Gastrocnemius medialis (tissue), 4 donors: ENCODE results near the gene UMAD1. TPM values are rescaled to one million over a fixed set of nuclear protein-coding genes. Genes with fewer than 3 reads are reported as not detected.
A peak's percentile ranks its signal among the peaks of the same experiment; 100 is the strongest.

Source experiments
- ATAC-seq, 2 donors: fragments of 150-250 bp; one replicate each; pipeline ENCODE4 v1.9.1; 2016
- DNase-seq, 2 donors: peaks; one replicate each; pipeline ENCODE4 v3.0.0-alpha.2; 2019
- H3K27ac ChIP-seq, 4 donors: fragments of 200-600 bp; sonication (generic); 1 replicate in 1 of 4; 2 replicates in 3 of 4; pipeline ENCODE4 v1.5.1; 2016 to 2018; ENCODE audit warnings: mild to moderate bottlenecking in 2 of 4, moderate library complexity in 1 of 4
- H3K27me3 ChIP-seq, 3 donors: fragments of 200-600 bp; sonication (generic) in 2 of 3; 1 replicate in 1 of 3; 2 replicates in 2 of 3; pipeline versions ENCODE4 v1.5.1 to v1.6.0; 2016 to 2019; ENCODE audit warnings: mild to moderate bottlenecking in 1 of 3, moderate library complexity in 1 of 3
- H3K36me3 ChIP-seq, 2 donors: fragments of 200-600 bp; sonication (generic) in 1 of 2; one replicate each; pipeline ENCODE4 v1.5.1; 2017 to 2018
- H3K4me1 ChIP-seq, 2 donors: fragments of 200-600 bp; sonication (generic) in 1 of 2; one replicate each; pipeline ENCODE4 v1.5.1; 2016 to 2017; ENCODE audit warnings: mild to moderate bottlenecking in 2 of 2
- H3K4me3 ChIP-seq, 4 donors: fragments of 200-600 bp; sonication (generic) in 3 of 4; 1 replicate in 1 of 4; 2 replicates in 3 of 4; pipeline ENCODE4 v1.5.1; 2016 to 2019; ENCODE audit warnings: mild to moderate bottlenecking in 2 of 4
- H3K9me3 ChIP-seq, 3 donors: fragments of 200-600 bp; sonication (generic) in 2 of 3; 1 replicate in 1 of 3; 2 replicates in 2 of 3; pipeline ENCODE4 v1.5.1; 2016 to 2019
- CTCF ChIP-seq, 5 experiments: fragments of 450-650 bp in 3 of 5; fragments of 200-600 bp in 2 of 5; sonication (generic) in 2 of 5; IDR thresholded peaks in 4 of 5; conservative IDR thresholded peaks in 1 of 5; 1 replicate in 4 of 5; 2 replicates in 1 of 5; pipeline ENCODE4 v1.5.1; 2016 to 2019; ENCODE audit warnings: antibody characterized with exemption in 5 of 5, mild to moderate bottlenecking in 3 of 5, moderate library complexity in 3 of 5
- POLR2A ChIP-seq, 2 donors: fragments of 450-650 bp; IDR thresholded peaks; one replicate each; pipeline ENCODE4 v1.6.1; 2017; ENCODE audit warnings: antibody characterized with exemption in 2 of 2, mild to moderate bottlenecking in 2 of 2, moderate library complexity in 2 of 2
- in situ Hi-C, 4 donors: fragments of 200-750 bp; cut with MboI; loops; one replicate each; pipeline versions ENCODE4 v1.15.0 to v1.8.0; 2017; ENCODE audit warnings: low sequenced_read_pairs in 4 of 4
- intact Hi-C: fragments of 100-400 bp; cut with DNase I; formaldehyde crosslinking; loops from one replicate; pipeline ENCODE4 v1.15.1; 2023; ENCODE audit warnings: low total_unique reads
- total RNA-seq, 4 donors: library from RNA; depleted of rRNA; stranded (reverse); fragments of >200 nt; gene quantifications; one replicate each; pipeline versions ENCODE4 v1.1.0 to v1.2.3, GENCODE V29; 2016

UMAD1 gene
- total RNA-seq, 4 donors from 2014 or later, result 10.2 to 16.0 (median 11.1) TPM

- Histone ChIP-seq H3K9me3 (no peaks in the 10 kb centered on the region), H3K36me3 (no peaks in the 10 kb centered on the region), H3K27ac (peak overlapping the region in 1 of 4 donors; percentile 70), H3K4me1 (peaks cover 20 to 49% of the 10 kb centered on the region in 2 donors), H3K4me3 (no peak overlapping the region), H3K27me3 (no peaks in the 10 kb centered on the region)
- in situ Hi-C loops, result loop anchor here in 1 of 4 donors (25.0 kb wide), 1 partner anchor 268 kb away; the partner anchor contains the start of gene GLCCI1
- ATAC-seq, result no peak
- no peak for TF ChIP-seq POLR2A (IDR thresholded peaks at IDR 0.05)
- no peak for TF ChIP-seq CTCF (IDR thresholded peaks at IDR 0.05 in 4 of 5, conservative IDR thresholded peaks at IDR 0.05 in 1 of 5)
- no peak for DNase-seq
- intact Hi-C loops, result no loop called here
Measured at GRCh38 chr7:7693881-7694280, 53.3 kb downstream of the UMAD1 start.

GRCh38 chr7:7694542-7694941 is 54.0 kb downstream of the UMAD1 start:
- DNase-seq (no peak), ATAC-seq (no peak)
- intact Hi-C loops, result no loop called here
- H3K4me3 ChIP-seq, result no peak overlapping the region
- no peaks in the 10 kb centered on the region for H3K9me3 ChIP-seq
- peak overlapping the region in 3 of 4 donors; percentile 12 to 70 (median 54) for H3K27ac ChIP-seq
- no peaks in the 10 kb centered on the region for H3K36me3 ChIP-seq
- in situ Hi-C loops, result loop anchor here in 1 of 4 donors (25.0 kb wide), 1 partner anchor 268 kb away; the partner anchor contains the start of gene GLCCI1
- no peaks in the 10 kb centered on the region for H3K27me3 ChIP-seq
- TF ChIP-seq CTCF (IDR thresholded peaks at IDR 0.05 in 4 of 5, conservative IDR thresholded peaks at IDR 0.05 in 1 of 5) (no peak), POLR2A (IDR thresholded peaks at IDR 0.05) (no peak)
- peaks cover 23 to 46% of the 10 kb centered on the region in 2 donors for H3K4me1 ChIP-seq

GRCh38 chr7:7695111-7695817 is 54.7 kb downstream of the UMAD1 start:
- Histone ChIP-seq H3K9me3 (no peaks in the 10 kb centered on the region), H3K36me3 (no peaks in the 10 kb centered on the region), H3K4me1 (peaks cover 23 to 51% of the 10 kb centered on the region in 2 donors), H3K27me3 (no peaks in the 10 kb centered on the region), H3K4me3 (no peak overlapping the region), H3K27ac (peak overlapping the region; percentile 12 to 70 (median 48))
- DNase-seq (no peak), ATAC-seq (peak in 1 of 2 donors; percentile 26)
- TF ChIP-seq CTCF (IDR thresholded peaks at IDR 0.05 in 4 of 5, conservative IDR thresholded peaks at IDR 0.05 in 1 of 5) (no peak), POLR2A (IDR thresholded peaks at IDR 0.05) (no peak)
- intact Hi-C loops (no loop called here), in situ Hi-C loops (loop anchor here in 1 of 4 donors (25.0 kb wide), 1 partner anchor 267 kb away; the partner anchor contains the start of gene GLCCI1)

- DNase-seq, result no peak
- H3K27me3 ChIP-seq, result no peaks in the 10 kb centered on the region
- H3K36me3 ChIP-seq, result no peaks in the 10 kb centered on the region
- H3K9me3 ChIP-seq, result no peaks in the 10 kb centered on the region
- intact Hi-C loops, result no loop called here
- H3K4me3 ChIP-seq, result no peak overlapping the region
- in situ Hi-C loops, result loop anchor here in 1 of 4 donors (25.0 kb wide), 1 partner anchor 266 kb away; the partner anchor contains the start of gene GLCCI1
- H3K4me1 ChIP-seq, result peaks cover 23 to 48% of the 10 kb centered on the region in 2 donors
- peak overlapping the region in 3 of 4 donors; percentile 37 to 70 (median 54) for H3K27ac ChIP-seq
- no peak for TF ChIP-seq POLR2A (IDR thresholded peaks at IDR 0.05)
- TF ChIP-seq CTCF (IDR thresholded peaks at IDR 0.05 in 4 of 5, conservative IDR thresholded peaks at IDR 0.05 in 1 of 5), result no peak
- ATAC-seq, result peak; percentile 67 to 72
Measured at GRCh38 chr7:7696458-7697119, 56.0 kb downstream of the UMAD1 start.
